ENCODE measurements around the gene MFSD11.

DNA sequence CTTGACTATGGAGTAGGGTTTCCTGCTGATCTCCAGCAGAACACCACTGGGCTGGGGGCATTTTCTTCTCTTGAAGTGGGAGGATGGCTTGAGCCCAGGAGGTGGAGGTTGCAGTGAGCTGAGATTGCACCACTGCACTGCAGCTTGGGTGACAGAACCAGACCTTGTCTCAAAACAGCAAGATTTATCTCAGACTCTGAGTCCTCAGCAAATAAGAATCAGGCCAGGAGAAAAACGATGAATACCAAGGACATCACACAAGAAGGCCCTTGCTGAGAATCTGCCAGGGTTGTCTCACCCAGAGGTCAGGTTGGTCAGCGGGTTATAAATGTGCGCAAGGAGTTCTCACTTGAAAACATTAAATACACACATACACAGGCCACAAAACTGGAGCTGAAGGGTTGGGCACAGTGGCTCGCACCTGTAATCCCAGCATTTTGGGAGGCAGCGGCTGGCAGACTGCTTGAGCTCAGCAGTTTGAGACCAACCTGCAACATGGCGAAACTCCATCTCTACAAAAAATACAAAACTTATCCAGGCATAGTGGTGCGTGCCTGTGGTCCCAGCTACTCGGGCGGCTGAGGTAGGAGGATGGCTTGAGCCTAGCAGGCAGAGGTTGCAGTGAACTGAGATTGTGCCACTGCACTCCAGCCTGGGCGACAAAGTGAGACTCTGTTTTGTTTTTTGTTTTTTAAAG is 34.8 kb upstream of the MFSD11 start:
- TF ChIP-seq, protein P1, sequence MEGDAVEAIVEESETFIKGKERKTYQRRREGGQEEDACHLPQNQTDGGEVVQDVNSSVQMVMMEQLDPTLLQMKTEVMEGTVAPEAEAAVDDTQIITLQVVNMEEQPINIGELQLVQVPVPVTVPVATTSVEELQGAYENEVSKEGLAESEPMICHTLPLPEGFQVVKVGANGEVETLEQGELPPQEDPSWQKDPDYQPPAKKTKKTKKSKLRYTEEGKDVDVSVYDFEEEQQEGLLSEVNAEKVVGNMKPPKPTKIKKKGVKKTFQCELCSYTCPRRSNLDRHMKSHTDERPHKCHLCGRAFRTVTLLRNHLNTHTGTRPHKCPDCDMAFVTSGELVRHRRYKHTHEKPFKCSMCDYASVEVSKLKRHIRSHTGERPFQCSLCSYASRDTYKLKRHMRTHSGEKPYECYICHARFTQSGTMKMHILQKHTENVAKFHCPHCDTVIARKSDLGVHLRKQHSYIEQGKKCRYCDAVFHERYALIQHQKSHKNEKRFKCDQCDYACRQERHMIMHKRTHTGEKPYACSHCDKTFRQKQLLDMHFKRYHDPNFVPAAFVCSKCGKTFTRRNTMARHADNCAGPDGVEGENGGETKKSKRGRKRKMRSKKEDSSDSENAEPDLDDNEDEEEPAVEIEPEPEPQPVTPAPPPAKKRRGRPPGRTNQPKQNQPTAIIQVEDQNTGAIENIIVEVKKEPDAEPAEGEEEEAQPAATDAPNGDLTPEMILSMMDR (IDR thresholded peaks at IDR 0.05), result no peak
- TF ChIP-seq, protein P2, sequence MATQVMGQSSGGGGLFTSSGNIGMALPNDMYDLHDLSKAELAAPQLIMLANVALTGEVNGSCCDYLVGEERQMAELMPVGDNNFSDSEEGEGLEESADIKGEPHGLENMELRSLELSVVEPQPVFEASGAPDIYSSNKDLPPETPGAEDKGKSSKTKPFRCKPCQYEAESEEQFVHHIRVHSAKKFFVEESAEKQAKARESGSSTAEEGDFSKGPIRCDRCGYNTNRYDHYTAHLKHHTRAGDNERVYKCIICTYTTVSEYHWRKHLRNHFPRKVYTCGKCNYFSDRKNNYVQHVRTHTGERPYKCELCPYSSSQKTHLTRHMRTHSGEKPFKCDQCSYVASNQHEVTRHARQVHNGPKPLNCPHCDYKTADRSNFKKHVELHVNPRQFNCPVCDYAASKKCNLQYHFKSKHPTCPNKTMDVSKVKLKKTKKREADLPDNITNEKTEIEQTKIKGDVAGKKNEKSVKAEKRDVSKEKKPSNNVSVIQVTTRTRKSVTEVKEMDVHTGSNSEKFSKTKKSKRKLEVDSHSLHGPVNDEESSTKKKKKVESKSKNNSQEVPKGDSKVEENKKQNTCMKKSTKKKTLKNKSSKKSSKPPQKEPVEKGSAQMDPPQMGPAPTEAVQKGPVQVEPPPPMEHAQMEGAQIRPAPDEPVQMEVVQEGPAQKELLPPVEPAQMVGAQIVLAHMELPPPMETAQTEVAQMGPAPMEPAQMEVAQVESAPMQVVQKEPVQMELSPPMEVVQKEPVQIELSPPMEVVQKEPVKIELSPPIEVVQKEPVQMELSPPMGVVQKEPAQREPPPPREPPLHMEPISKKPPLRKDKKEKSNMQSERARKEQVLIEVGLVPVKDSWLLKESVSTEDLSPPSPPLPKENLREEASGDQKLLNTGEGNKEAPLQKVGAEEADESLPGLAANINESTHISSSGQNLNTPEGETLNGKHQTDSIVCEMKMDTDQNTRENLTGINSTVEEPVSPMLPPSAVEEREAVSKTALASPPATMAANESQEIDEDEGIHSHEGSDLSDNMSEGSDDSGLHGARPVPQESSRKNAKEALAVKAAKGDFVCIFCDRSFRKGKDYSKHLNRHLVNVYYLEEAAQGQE (IDR thresholded peaks at IDR 0.05; ENCODE audit: insufficient read depth in 1 of 2, low read depth in 2 of 2, low read length in 1 of 2), result no peak
- TF ChIP-seq POLR2AphosphoS5 (IDR thresholded peaks at IDR 0.05; ENCODE audit: low read depth, low read length), result no peak

Measured in Panc1 (cell line).